Measurements from ENCODE around the gene PMFBP1.

The PMFBP1 gene

GRCh38 chr16:72179204-72179970, 7.4 kb upstream of the PMFBP1 start:
- WGBS = 67% methylated on average over 5 of the region's 5 CpGs
- Histone ChIP-seq H3K4ac (ENCODE audit: low read depth in 1 of 2, low read length in 2 of 2) (no peak overlapping the region), H2BK5ac (ENCODE audit: low read depth, low read length, poor library complexity, severe bottlenecking) (no peak overlapping the region), H3K79me1 (replicated peaks; ENCODE audit: low read length, poor library complexity, severe bottlenecking) (no peaks in the 10 kb centered on the region), H3K27ac (ENCODE audit: low read length, poor library complexity, severe bottlenecking) (no peak overlapping the region), H3K4me3 (ENCODE audit: insufficient read depth in 1 of 2, low read depth in 1 of 2, low read length in 2 of 2) (no peak overlapping the region), H3K9ac (ENCODE audit: low read length) (no peak overlapping the region), H3K4me2 (ENCODE audit: low read length, poor library complexity, severe bottlenecking) (no peak overlapping the region), H4K91ac (ENCODE audit: low read length) (no peak overlapping the region), H3K23ac (ENCODE audit: low read length in 2 of 2) (no peak overlapping the region), H3K36me3 (ENCODE audit: control insufficient read depth in 1 of 2, insufficient read depth in 2 of 2, low read depth in 1 of 2, low read length in 2 of 2) (no peaks in the 10 kb centered on the region), H2BK12ac (ENCODE audit: low read length in 2 of 2) (no peak overlapping the region), H2BK15ac (ENCODE audit: low read depth, poor library complexity, severe bottlenecking) (no peak overlapping the region), H3K27me3 (ENCODE audit: control insufficient read depth in 1 of 2, insufficient read depth in 1 of 2, low read length in 2 of 2) (peaks cover 0 to 15% of the 10 kb centered on the region in 2 experiments), H3K14ac (ENCODE audit: low read length in 2 of 2) (no peak overlapping the region), H3K18ac (ENCODE audit: low read depth in 1 of 2, low read length in 2 of 2) (no peak overlapping the region), H4K8ac (ENCODE audit: low read length) (no peak overlapping the region), H2AFZ (ENCODE audit: low read depth, low read length) (no peak overlapping the region), H3K4me1 (ENCODE audit: control insufficient read depth, insufficient read depth, low read depth, low read length) (peaks cover 2% of the 10 kb centered on the region), H3K9me3 (ENCODE audit: control insufficient read depth, low read length) (peaks cover 19% of the 10 kb centered on the region), H2BK120ac (ENCODE audit: low read depth, low read length) (no peak overlapping the region), H2AK5ac (ENCODE audit: low read length, severe bottlenecking) (no peak overlapping the region)
- no peak for DNase-seq

DNA sequence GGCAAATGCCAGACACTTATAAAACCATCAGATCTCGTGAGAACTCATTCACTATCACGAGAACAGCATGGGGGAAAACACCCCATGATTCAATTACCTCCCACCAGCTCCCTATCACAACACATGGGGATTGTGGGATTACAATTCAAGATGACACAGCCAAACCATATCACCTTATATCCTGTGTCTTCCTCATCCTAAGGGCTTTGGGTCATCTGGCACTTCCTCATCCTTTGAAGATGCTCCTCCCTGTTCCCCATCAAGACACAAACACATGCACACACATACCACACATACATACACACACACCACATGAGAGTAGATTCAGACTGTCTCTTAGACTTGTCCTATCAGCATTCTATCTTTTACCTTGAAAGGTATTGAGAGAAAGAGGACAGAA, 2.8 kb upstream of the PMFBP1 start:
- Histone ChIP-seq H3K4me1 (ENCODE audit: control insufficient read depth, insufficient read depth, low read depth, low read length) (no peaks in the 10 kb centered on the region), H3K4me3 (ENCODE audit: insufficient read depth in 1 of 2, low read depth in 1 of 2, low read length in 2 of 2) (no peak overlapping the region), H3K27me3 (ENCODE audit: control insufficient read depth in 1 of 2, insufficient read depth in 1 of 2, low read length in 2 of 2) (peaks cover 0 to 6% of the 10 kb centered on the region in 2 experiments), H3K27ac (ENCODE audit: low read length, poor library complexity, severe bottlenecking) (no peak overlapping the region), H4K8ac (ENCODE audit: low read length) (no peak overlapping the region), H4K91ac (ENCODE audit: low read length) (no peak overlapping the region), H2AFZ (ENCODE audit: low read depth, low read length) (no peak overlapping the region), H3K18ac (ENCODE audit: low read depth in 1 of 2, low read length in 2 of 2) (no peak overlapping the region), H3K36me3 (ENCODE audit: control insufficient read depth in 1 of 2, insufficient read depth in 2 of 2, low read depth in 1 of 2, low read length in 2 of 2) (no peaks in the 10 kb centered on the region), H3K14ac (ENCODE audit: low read length in 2 of 2) (no peak overlapping the region), H2BK12ac (ENCODE audit: low read length in 2 of 2) (no peak overlapping the region), H3K9ac (ENCODE audit: low read length) (no peak overlapping the region), H3K79me1 (replicated peaks; ENCODE audit: low read length, poor library complexity, severe bottlenecking) (no peaks in the 10 kb centered on the region), H2BK120ac (ENCODE audit: low read depth, low read length) (no peak overlapping the region), H3K9me3 (ENCODE audit: control insufficient read depth, low read length) (peaks cover 19% of the 10 kb centered on the region), H3K4me2 (ENCODE audit: low read length, poor library complexity, severe bottlenecking) (no peak overlapping the region), H3K4ac (ENCODE audit: low read depth in 1 of 2, low read length in 2 of 2) (no peak overlapping the region), H2AK5ac (ENCODE audit: low read length, severe bottlenecking) (no peak overlapping the region), H3K23ac (ENCODE audit: low read length in 2 of 2) (no peak overlapping the region), H2BK15ac (ENCODE audit: low read depth, poor library complexity, severe bottlenecking) (no peak overlapping the region), H2BK5ac (ENCODE audit: low read depth, low read length, poor library complexity, severe bottlenecking) (no peak overlapping the region)
- WGBS = 68% methylated on average over 2 of the region's 2 CpGs
- DNase-seq = no peak

GRCh38 chr16:72173997-72174396, 2.0 kb upstream of the PMFBP1 start:
- Histone ChIP-seq H4K91ac (ENCODE audit: low read length) (no peak overlapping the region), H2BK12ac (ENCODE audit: low read length in 2 of 2) (no peak overlapping the region), H3K4me1 (ENCODE audit: control insufficient read depth, insufficient read depth, low read depth, low read length) (no peaks in the 10 kb centered on the region), H2BK15ac (ENCODE audit: low read depth, poor library complexity, severe bottlenecking) (no peak overlapping the region), H3K27me3 (ENCODE audit: control insufficient read depth in 1 of 2, insufficient read depth in 1 of 2, low read length in 2 of 2) (peaks cover 0 to 5% of the 10 kb centered on the region in 2 experiments), H3K23ac (ENCODE audit: low read length in 2 of 2) (no peak overlapping the region), H3K18ac (ENCODE audit: low read depth in 1 of 2, low read length in 2 of 2) (no peak overlapping the region), H2BK5ac (ENCODE audit: low read depth, low read length, poor library complexity, severe bottlenecking) (no peak overlapping the region), H2AK5ac (ENCODE audit: low read length, severe bottlenecking) (no peak overlapping the region), H3K4me2 (ENCODE audit: low read length, poor library complexity, severe bottlenecking) (no peak overlapping the region), H3K79me1 (replicated peaks; ENCODE audit: low read length, poor library complexity, severe bottlenecking) (no peaks in the 10 kb centered on the region), H3K14ac (ENCODE audit: low read length in 2 of 2) (no peak overlapping the region), H3K9ac (ENCODE audit: low read length) (no peak overlapping the region), H2AFZ (ENCODE audit: low read depth, low read length) (no peak overlapping the region), H3K27ac (ENCODE audit: low read length, poor library complexity, severe bottlenecking) (no peak overlapping the region), H4K8ac (ENCODE audit: low read length) (no peak overlapping the region), H3K4ac (ENCODE audit: low read depth in 1 of 2, low read length in 2 of 2) (no peak overlapping the region), H2BK120ac (ENCODE audit: low read depth, low read length) (no peak overlapping the region), H3K4me3 (ENCODE audit: insufficient read depth in 1 of 2, low read depth in 1 of 2, low read length in 2 of 2) (no peak overlapping the region), H3K9me3 (ENCODE audit: control insufficient read depth, low read length) (peaks cover 19% of the 10 kb centered on the region), H3K36me3 (ENCODE audit: control insufficient read depth in 1 of 2, insufficient read depth in 2 of 2, low read depth in 1 of 2, low read length in 2 of 2) (no peaks in the 10 kb centered on the region)
- 64% methylated on average over 1 of the region's 1 CpG for WGBS
- no peak for DNase-seq

GRCh38 chr16:72171236-72171635, 719 bp downstream of the PMFBP1 start:
- no CpG with 5 or more reads among the region's 1 CpG for WGBS
- H2BK120ac ChIP-seq (ENCODE audit: low read depth, low read length) = no peak overlapping the region

More at GRCh38 chr16:72171236-72171635, 719 bp downstream of the PMFBP1 start:
- H3K4me3 ChIP-seq (ENCODE audit: insufficient read depth in 1 of 2, low read depth in 1 of 2, low read length in 2 of 2) = no peak overlapping the region
- no peak overlapping the region for H2BK15ac ChIP-seq (ENCODE audit: low read depth, poor library complexity, severe bottlenecking)
- no peaks in the 10 kb centered on the region for H3K4me1 ChIP-seq (ENCODE audit: control insufficient read depth, insufficient read depth, low read depth, low read length)
- no peak overlapping the region for H2AFZ ChIP-seq (ENCODE audit: low read depth, low read length)
- H3K9ac ChIP-seq (ENCODE audit: low read length) = no peak overlapping the region
- H3K27ac ChIP-seq (ENCODE audit: low read length, poor library complexity, severe bottlenecking) = no peak overlapping the region
- H3K79me1 ChIP-seq (replicated peaks; ENCODE audit: low read length, poor library complexity, severe bottlenecking) = no peaks in the 10 kb centered on the region
- H2AK5ac ChIP-seq (ENCODE audit: low read length, severe bottlenecking) = no peak overlapping the region
- peaks cover 0 to 4% of the 10 kb centered on the region in 2 experiments for H3K27me3 ChIP-seq (ENCODE audit: control insufficient read depth in 1 of 2, insufficient read depth in 1 of 2, low read length in 2 of 2)
- H4K91ac ChIP-seq (ENCODE audit: low read length) = no peak overlapping the region
- H3K36me3 ChIP-seq (ENCODE audit: control insufficient read depth in 1 of 2, insufficient read depth in 2 of 2, low read depth in 1 of 2, low read length in 2 of 2) = no peaks in the 10 kb centered on the region
- no peak overlapping the region for H2BK12ac ChIP-seq (ENCODE audit: low read length in 2 of 2)
- H3K18ac ChIP-seq (ENCODE audit: low read depth in 1 of 2, low read length in 2 of 2) = no peak overlapping the region
- no peak overlapping the region for H3K4ac ChIP-seq (ENCODE audit: low read depth in 1 of 2, low read length in 2 of 2)
- H4K8ac ChIP-seq (ENCODE audit: low read length) = no peak overlapping the region
- H3K14ac ChIP-seq (ENCODE audit: low read length in 2 of 2) = no peak overlapping the region
- no peak overlapping the region for H2BK5ac ChIP-seq (ENCODE audit: low read depth, low read length, poor library complexity, severe bottlenecking)
- H3K23ac ChIP-seq (ENCODE audit: low read length in 2 of 2) = no peak overlapping the region
- peaks cover 12% of the 10 kb centered on the region for H3K9me3 ChIP-seq (ENCODE audit: control insufficient read depth, low read length)
- H3K4me2 ChIP-seq (ENCODE audit: low read length, poor library complexity, severe bottlenecking) = no peak overlapping the region
- no peak for DNase-seq

All from mesenchymal stem cell (in vitro differentiated cells and primary cell).